Hepatocyte (in vitro differentiated cells): ENCODE measurements around the gene TWIST2. TPM values are rescaled to one million over a fixed set of nuclear protein-coding genes. Genes with fewer than 3 reads are reported as not detected.

Experiments used
- DNase-seq: peaks from one replicate; pipeline ENCODE4 v3.0.0-alpha.2; 2016; ENCODE audit warnings: low spot score
- H2AFZ ChIP-seq: fragments of 200-600 bp; sonication (generic); 2 replicates; pipeline ENCODE4 v1.6.0; 2016; ENCODE audit warnings: antibody characterized with exemption, mild to moderate bottlenecking
- H3K27ac ChIP-seq: fragments of 200-600 bp; sonication (generic); 2 replicates; pipeline ENCODE4 v1.5.1; 2016; ENCODE audit warnings: mild to moderate bottlenecking
- H3K27me3 ChIP-seq: fragments of 200-600 bp; sonication (generic); 2 replicates; pipeline ENCODE4 v1.6.1; 2016
- H3K36me3 ChIP-seq: fragments of 200-600 bp; sonication (generic); replicated peaks from 2 replicates; pipeline ENCODE4 v1.5.1; 2016; ENCODE audit warnings: low read depth; ENCODE audit not compliant: insufficient read depth
- H3K4me1 ChIP-seq: fragments of 200-600 bp; sonication (generic); 2 replicates; pipeline ENCODE4 v1.5.1; 2016; ENCODE audit warnings: mild to moderate bottlenecking, moderate library complexity; ENCODE audit not compliant: insufficient read depth
- H3K4me2 ChIP-seq: fragments of 200-600 bp; sonication (generic); 2 replicates; pipeline ENCODE4 v1.6.0; 2016
- H3K4me3 ChIP-seq: fragments of 200-600 bp; sonication (generic); 2 replicates; pipeline ENCODE4 v1.5.1; 2016; ENCODE audit warnings: mild to moderate bottlenecking
- H3K79me2 ChIP-seq: fragments of 200-600 bp; sonication (generic); 2 replicates; pipeline ENCODE4 v1.6.0; 2017; ENCODE audit warnings: mild to moderate bottlenecking
- H3K9me2 ChIP-seq: fragments of 200-600 bp; sonication (generic); replicated peaks from 2 replicates; pipeline ENCODE4 v1.6.0; 2017; ENCODE audit warnings: mild to moderate bottlenecking; ENCODE audit not compliant: insufficient read depth
- H3K9me3 ChIP-seq: fragments of 200-600 bp; sonication (generic); 2 replicates; pipeline ENCODE4 v1.5.1; 2016; ENCODE audit warnings: low read depth, mild to moderate bottlenecking
- H4K20me1 ChIP-seq: fragments of 200-600 bp; sonication (generic); 2 replicates; pipeline ENCODE4 v1.6.0; 2016; ENCODE audit warnings: mild to moderate bottlenecking; ENCODE audit not compliant: insufficient read depth, poor library complexity, severe bottlenecking
- CTCF ChIP-seq: fragments of 200-600 bp; sonication (generic); IDR thresholded peaks from 2 replicates; pipeline ENCODE4 v1.5.1; 2016; ENCODE audit warnings: antibody characterized with exemption, mild to moderate bottlenecking; ENCODE audit not compliant: poor library complexity
- EZH2 ChIP-seq: fragments of 200-600 bp; sonication (generic); IDR thresholded peaks from 2 replicates; pipeline ENCODE4 v1.6.1; 2016; ENCODE audit warnings: antibody characterized with exemption, mild to moderate bottlenecking, borderline replicate concordance
- EZH2phosphoT487 ChIP-seq: fragments of 200-600 bp; sonication (generic); IDR thresholded peaks from one replicate; pipeline ENCODE4 v1.6.1; 2018; ENCODE audit warnings: antibody characterized with exemption, mild to moderate bottlenecking, low read depth, moderate library complexity; ENCODE audit not compliant: unreplicated experiment, severe bottlenecking
- WGBS: methylation state at CpG from one replicate; pipeline ENCODE4 v1.1.6; 2016; ENCODE audit warnings: low lambda C conversion rate; ENCODE audit errors: missing lambda C conversion rate; 5-methylcytosine and 5-hydroxymethylcytosine counted together
- polyA plus RNA-seq: library from polyadenylated mRNA; unstranded; fragments of >200 nt; fragmentation: Nextera tagmentation; extraction: Ambion mirVana; gene quantifications from 2 replicates; pipeline ENCODE4 v1.2.1, GENCODE V29; 2016
- total RNA-seq: library from RNA; depleted of rRNA; stranded (reverse); fragments of >200 nt; gene quantifications from 2 replicates; pipeline ENCODE4 v1.2.3, GENCODE V29; 2014

TWIST2 gene
- total and polyA plus RNA-seq, 2 experiments from 2014 or later: 13.5 to 19.7 TPM

- H4K20me1 ChIP-seq: no peaks in the 10 kb centered on the region
- no peaks in the 10 kb centered on the region for H3K27me3 ChIP-seq
- H2AFZ ChIP-seq: no peak overlapping the region
- TF ChIP-seq CTCF: no peak
- TF ChIP-seq EZH2: no peak
- TF ChIP-seq EZH2phosphoT487: no peak
- no peak for DNase-seq
- H3K9me2 ChIP-seq: no peaks in the 10 kb centered on the region
- no peak overlapping the region for H3K4me3 ChIP-seq
- H3K27ac ChIP-seq: no peak overlapping the region
- WGBS: 87% methylated on average over 11 of the region's 11 CpGs
- H3K9me3 ChIP-seq: no peaks in the 10 kb centered on the region
- H3K36me3 ChIP-seq: no peaks in the 10 kb centered on the region
- H3K4me1 ChIP-seq: no peaks in the 10 kb centered on the region
- no peak overlapping the region for H3K4me2 ChIP-seq
- H3K79me2 ChIP-seq: no peaks in the 10 kb centered on the region
These were observed 66.7 kb downstream of the TWIST2 start for GRCh38 chr2:238914648-238915015.

- H3K4me3 ChIP-seq: no peak overlapping the region
- DNase-seq: no peak
- no peaks in the 10 kb centered on the region for H3K36me3 ChIP-seq
- no peaks in the 10 kb centered on the region for H4K20me1 ChIP-seq
- H3K4me2 ChIP-seq: no peak overlapping the region
- H3K27me3 ChIP-seq: no peaks in the 10 kb centered on the region
- H3K9me3 ChIP-seq: no peaks in the 10 kb centered on the region
- H2AFZ ChIP-seq: no peak overlapping the region
- no peak overlapping the region for H3K27ac ChIP-seq
- WGBS: 94% methylated on average over 9 of the region's 9 CpGs
- H3K9me2 ChIP-seq: no peaks in the 10 kb centered on the region
- H3K79me2 ChIP-seq: no peaks in the 10 kb centered on the region
- TF ChIP-seq EZH2phosphoT487 (no peak), EZH2 (no peak), CTCF (no peak)
- H3K4me1 ChIP-seq: no peaks in the 10 kb centered on the region
These were observed 67.3 kb downstream of the TWIST2 start for GRCh38 chr2:238915196-238915595.

- H3K4me1 ChIP-seq: no peaks in the 10 kb centered on the region
- no peak overlapping the region for H3K4me2 ChIP-seq
- H3K27ac ChIP-seq: no peak overlapping the region
- no peaks in the 10 kb centered on the region for H4K20me1 ChIP-seq
- 88% methylated on average over 5 of the region's 5 CpGs for WGBS
- no peaks in the 10 kb centered on the region for H3K9me2 ChIP-seq
- DNase-seq: no peak
- no peaks in the 10 kb centered on the region for H3K36me3 ChIP-seq
- TF ChIP-seq CTCF: no peak
- no peak for TF ChIP-seq EZH2
- TF ChIP-seq EZH2phosphoT487: no peak
- H3K79me2 ChIP-seq: no peaks in the 10 kb centered on the region
- no peak overlapping the region for H2AFZ ChIP-seq
- H3K9me3 ChIP-seq: no peaks in the 10 kb centered on the region
- H3K27me3 ChIP-seq: no peaks in the 10 kb centered on the region
- no peak overlapping the region for H3K4me3 ChIP-seq
These were observed 67.7 kb downstream of the TWIST2 start for GRCh38 chr2:238915596-238915995.

- TF ChIP-seq EZH2 (no peak), EZH2phosphoT487 (no peak), CTCF (no peak)
- no peak for DNase-seq
- no peaks in the 10 kb centered on the region for H3K79me2 ChIP-seq
- no peak overlapping the region for H3K4me3 ChIP-seq
- no peak overlapping the region for H3K27ac ChIP-seq
- 86% methylated on average over 16 of the region's 16 CpGs for WGBS
- no peaks in the 10 kb centered on the region for H3K9me2 ChIP-seq
- no peaks in the 10 kb centered on the region for H3K9me3 ChIP-seq
- no peaks in the 10 kb centered on the region for H4K20me1 ChIP-seq
- no peak overlapping the region for H3K4me2 ChIP-seq
- H3K27me3 ChIP-seq: no peaks in the 10 kb centered on the region
- no peaks in the 10 kb centered on the region for H3K4me1 ChIP-seq
- no peaks in the 10 kb centered on the region for H3K36me3 ChIP-seq
- no peak overlapping the region for H2AFZ ChIP-seq
These were observed 68.4 kb downstream of the TWIST2 start for GRCh38 chr2:238916176-238916874.
